GM13977 (cell line): ENCODE results near the gene FBXW5.

Experiments used
- DNase-seq: peaks from one replicate; pipeline ENCODE4 v3.0.0; 2012; ENCODE audit warnings: low spot score
- CTCF ChIP-seq: IDR thresholded peaks from 2 replicates; pipeline ENCODE4 v1.5.1; 2012; ENCODE audit warnings: mild to moderate bottlenecking, control low read depth; ENCODE audit not compliant: insufficient read depth; ENCODE audit errors: extremely low read depth, missing control alignments
- in situ Hi-C: fragments of 300-500 bp; cut with MboI; formaldehyde crosslinking; loops from one replicate; pipeline ENCODE4 v1.12.0; 2022; ENCODE audit warnings: low sequenced_read_pairs, low pct_unique_long_range_greater_than_20kb, mixed read lengths, inconsistent platforms; ENCODE audit not compliant: unreplicated experiment

Gene FBXW5

GRCh38 chr9:136898483-136899100, 45.9 kb downstream of the FBXW5 start:
- no peak for TF ChIP-seq CTCF
- in situ Hi-C loops = no loop called here
- DNase-seq = no peak

GRCh38 chr9:136896027-136896426, 48.5 kb downstream of the FBXW5 start:
- in situ Hi-C loops = no loop called here
- no peak for TF ChIP-seq CTCF
- DNase-seq = no peak

GRCh38 chr9:136890661-136891060, 53.9 kb downstream of the FBXW5 start:
- no peak for DNase-seq
- TF ChIP-seq CTCF = no peak
- in situ Hi-C loops = no loop called here
